Measurements from ENCODE around the gene C6orf52.
"Not testable (repeated sequence)": the region's sequence is repeated elsewhere in the genome, so short reads cannot be mapped to it uniquely, and the experiment has no call there.

C6orf52 gene

DNA sequence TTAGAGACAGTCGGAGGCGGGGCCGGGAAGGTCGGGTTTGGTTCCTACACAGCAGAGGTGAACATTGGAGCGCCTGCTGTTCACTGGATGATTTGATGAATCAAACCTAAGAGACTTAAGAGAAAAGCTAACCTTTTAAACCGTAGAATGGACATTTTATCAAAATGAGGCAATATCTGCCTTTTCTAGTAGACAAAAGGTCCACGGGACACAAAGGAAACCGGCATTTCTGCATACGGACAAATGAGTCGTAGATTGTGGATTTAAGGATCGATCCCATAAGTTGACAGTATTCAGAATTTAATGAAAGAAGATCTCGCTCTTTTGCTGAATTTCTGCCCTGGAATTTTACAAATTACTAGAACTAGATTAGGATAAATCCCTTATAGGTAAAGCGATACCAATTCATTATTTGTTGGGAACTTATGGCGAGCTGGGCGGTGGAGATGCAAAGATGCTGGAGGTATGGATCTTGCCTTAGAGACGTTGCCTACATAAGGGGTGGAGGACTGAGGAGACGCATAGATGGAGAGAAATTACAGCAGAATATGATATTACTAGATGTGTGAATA lies 756 bp upstream of the C6orf52 start:
- DNase-seq = no peak

DNA sequence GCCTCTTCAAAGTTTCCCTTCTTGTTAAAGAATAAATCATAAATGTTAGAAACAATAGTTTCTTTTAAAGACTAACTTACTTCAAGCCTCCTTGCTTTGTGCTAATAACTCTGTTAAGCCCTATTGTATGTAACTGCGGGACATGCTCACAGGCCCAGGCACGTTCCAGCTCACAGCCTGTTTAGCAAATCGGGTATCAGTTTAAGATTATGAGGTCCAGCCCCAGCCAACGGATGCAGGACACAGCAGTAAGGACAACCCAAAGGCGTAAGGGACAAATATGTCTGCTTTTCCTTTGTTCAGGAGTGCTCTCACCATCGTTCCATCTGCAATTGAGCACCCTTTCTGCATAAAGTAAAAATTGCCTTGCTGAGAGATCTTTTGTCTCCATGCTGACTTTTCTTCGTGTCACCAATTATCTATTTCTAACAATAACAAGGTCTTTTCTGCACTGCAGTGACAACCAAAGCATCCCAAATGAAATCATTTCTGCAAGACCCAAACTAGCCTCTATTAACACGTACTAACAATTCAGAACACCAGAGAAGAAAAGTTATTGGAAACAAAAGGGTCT lies 1.4 kb downstream of the C6orf52 start:
- no peak for DNase-seq

DNA sequence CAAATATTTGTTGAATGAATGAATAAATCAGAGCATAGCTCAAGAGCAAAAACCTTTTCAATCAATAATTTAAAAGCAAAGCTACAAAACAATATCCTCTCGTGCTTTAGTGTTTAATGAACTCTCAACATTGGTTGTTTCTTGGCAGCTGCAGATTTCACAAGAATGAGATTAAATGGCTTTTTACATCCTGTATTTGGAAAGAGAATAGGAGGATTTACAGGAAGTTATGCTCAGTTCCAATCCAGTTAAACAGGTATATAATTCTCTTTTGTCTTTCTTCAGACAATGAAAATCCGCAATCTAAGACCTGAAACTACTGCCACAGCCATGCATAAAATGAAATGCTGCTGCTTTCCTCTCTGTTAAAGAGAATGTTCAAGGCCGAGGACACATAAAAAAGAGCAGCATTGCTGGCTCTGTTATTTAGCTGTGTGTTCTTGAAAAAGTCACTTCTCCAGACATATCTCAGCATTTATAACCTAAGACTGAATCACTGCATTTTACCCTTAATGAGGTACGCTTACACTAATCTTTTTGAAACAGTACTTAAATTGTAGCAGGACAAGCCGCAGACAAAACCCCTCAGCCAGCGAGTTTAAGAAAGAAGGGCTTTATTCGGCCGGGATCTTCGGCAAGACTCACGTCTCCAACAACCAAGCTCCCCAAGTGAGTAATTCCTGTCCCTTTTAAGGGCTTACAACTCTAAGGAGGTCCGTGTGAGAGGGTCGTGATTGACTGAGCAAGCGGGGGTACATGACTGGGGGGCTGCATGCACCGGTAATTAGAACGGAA lies 3.6 kb downstream of the C6orf52 start:
- no peak for DNase-seq

DNA sequence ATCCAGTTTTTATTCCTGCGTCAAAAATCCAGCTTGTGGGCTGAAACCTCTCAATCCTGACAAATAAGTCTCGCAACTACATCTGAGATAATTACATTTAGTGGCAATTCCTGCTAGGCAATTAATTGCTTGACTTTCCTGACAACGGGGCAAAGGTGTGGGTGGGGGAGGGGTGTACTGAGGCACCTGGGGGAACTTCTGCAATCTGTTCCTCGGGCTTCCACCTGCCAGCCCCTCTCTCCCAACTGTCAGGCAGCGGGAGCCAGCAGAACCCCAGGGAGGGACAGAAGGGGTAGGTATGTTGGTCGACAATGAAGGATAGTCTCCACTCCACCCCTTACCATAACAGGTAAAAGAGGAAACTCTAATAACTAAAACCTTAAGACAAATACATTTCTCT lies 6.8 kb downstream of the C6orf52 start:
- no peak for DNase-seq

- DNase-seq = no peak
Measured at GRCh38 chr6:10686901-10687300, 7.5 kb downstream of the C6orf52 start.

DNA sequence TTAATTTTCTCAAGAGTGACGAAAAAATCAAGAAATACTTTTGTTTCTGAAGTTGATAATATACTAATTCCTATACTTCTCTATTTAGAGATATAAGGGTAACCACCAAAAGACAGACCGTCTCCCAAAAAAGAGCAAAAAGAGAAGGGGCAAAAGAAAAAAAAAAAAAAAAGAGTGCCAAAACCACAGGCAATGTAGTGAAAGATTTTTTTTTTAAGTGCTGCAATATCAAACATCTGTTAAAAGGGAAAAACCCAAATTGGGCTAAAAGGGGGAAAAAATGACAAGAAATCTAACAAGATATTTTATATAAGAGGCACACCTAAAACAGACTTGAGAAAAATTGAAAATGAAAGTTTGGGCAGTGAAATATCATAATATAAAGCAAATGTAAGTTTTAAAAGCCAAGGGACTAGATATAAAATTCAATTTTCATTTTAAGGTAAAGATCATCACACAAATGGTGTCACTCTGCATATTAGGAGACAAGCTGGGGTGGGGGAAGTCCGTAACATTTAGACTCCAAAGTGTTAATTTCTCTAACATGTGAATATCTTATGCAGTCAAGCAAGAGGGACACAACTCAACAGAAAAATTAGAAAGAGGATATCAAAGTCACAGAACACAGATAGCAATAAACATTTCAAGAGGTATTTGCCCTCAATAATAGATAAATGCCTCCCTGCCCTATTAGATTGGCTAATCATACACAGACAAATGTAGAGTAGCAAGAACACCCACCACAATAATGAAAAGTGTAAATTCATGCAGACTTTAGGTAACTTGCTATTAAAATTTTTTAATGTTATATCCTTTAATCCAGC lies 9.1 kb downstream of the C6orf52 start:
- no peak for DNase-seq

DNA sequence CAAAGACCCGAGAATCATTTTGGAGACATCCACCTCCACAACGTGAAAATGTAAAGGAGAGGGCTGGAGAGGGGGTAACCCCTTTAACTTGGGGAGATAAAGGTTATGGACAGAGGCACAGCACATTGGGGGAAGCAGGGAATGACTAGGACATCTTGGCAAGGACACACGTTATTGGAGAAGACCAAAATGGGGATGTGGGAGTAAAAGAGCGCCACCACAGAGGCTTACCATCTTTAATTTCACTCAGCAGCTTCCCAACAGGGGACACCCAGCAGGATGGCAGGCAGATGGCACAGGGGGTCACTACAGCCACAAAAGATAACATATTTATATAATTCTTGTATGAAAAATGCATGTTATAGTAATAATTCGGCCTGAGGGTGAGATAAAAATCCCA lies 9.8 kb downstream of the C6orf52 start:
- DNase-seq = no peak

DNA sequence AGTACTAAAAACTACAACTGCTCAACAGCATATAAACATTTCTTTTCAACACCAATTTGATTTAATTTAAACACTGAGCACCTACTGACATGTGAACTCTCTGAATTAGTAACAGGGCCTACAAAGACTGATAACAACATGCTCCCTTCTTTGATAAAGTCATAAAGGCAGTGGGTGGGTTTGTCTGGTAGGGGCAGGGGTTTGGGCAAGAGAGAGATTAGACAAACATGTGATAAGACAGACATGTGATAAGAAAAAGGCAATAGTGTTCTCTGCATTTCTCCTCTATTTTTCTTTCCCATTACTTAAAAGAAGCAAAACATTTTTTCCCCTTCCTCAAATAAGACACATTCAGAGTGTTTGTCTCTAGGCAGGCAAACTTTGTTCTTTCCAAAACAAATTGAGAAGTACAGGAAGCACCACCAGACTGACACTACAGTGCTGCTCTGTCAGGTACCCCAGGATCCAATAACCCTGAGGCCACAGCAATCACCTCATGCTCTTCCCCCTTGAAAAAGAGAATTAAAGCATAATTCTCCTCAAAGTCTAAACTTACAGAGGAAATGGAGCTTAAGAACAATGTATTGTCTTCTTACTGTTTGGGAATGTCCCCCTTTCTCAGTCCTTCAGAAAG lies 11.9 kb downstream of the C6orf52 start:
- no peak for DNase-seq

- no peak for DNase-seq
Measured at GRCh38 chr6:10681795-10682194, 12.6 kb downstream of the C6orf52 start.

GRCh38 chr6:10678456-10678855 lies 16.0 kb downstream of the C6orf52 start:
- DNase-seq = no peak

- no peak for DNase-seq
Measured at GRCh38 chr6:10676403-10676802, 18.0 kb downstream of the C6orf52 start.

- no peak for DNase-seq
Measured at GRCh38 chr6:10668126-10668917, 26.1 kb downstream of the C6orf52 start.

- DNase-seq = not testable (repeated sequence)
Measured at GRCh38 chr6:10665595-10665994, 28.8 kb downstream of the C6orf52 start.

DNA sequence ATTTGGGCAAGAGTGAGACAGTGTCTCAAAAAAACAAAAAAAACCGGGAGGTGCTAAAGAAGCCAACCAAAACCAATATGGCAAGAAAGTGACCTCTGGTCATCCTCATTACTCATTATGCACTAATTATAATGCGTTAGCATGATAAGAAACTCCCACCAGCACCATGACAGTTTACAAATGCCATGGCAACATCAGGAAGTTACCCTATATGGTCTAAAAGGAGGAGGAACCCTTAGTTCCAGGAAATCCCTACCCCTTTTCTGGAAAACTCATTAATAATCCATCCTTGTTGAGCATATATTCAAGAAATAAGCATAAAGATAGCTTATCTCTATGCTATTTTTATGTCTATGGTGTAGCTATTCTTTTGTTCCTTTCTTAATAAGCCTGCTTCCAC lies 31.7 kb downstream of the C6orf52 start:
- DNase-seq = no peak

DNA sequence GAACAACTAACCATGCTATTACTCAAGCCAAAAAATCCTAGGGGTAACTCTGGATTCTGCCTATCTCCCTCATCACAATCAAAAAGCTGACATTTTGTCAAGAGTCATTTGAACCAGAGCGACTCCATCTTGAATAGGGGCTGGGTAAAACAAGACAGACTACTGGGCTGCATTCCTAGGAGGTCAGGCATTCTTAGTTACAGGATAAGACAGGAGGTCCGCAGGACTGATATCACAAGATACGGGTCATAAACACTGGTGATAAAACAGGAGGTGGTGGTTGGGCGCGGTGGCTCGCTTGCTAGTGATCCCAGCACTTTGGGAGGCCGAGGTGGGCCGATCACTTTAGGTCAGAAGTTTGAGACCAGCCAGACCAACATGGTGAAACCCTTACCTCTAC lies 32.2 kb downstream of the C6orf52 start:
- DNase-seq = no peak

- DNase-seq = not testable (repeated sequence)
Measured at GRCh38 chr6:10660431-10661191, 33.8 kb downstream of the C6orf52 start.

DNA sequence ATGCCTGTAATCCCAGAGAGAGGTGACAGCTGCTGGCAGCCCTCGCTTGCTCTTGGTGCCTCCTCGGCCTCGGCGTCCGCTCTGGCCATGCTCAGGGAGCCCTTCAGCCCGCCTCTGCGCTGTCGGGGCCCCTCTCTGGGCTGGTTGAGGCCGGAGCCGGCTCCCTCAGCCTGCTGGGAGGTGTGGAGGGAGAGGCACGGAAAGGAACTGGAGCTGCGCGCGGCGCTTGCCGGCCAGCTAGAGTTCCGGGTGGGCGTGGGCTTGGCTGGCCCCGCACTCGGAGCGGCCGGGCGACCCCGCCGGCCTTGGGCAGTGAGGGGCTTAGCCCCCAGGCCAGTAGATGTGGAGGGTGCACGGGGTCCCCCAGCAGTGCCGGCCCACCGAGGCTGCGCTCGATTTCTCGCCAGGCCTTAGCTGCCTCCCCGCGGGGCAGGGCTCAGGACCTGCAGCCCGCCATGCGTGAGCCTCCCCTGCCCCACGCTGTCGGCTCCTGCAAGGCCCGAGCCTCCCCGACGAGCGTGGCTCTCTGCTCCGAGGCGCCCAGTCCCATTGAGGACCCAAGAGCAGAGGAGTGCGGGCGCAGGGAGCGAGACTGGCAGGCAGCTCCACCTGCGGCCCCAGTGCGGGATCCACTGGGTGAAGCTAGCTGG lies 34.6 kb downstream of the C6orf52 start:
- DNase-seq = no peak

DNA sequence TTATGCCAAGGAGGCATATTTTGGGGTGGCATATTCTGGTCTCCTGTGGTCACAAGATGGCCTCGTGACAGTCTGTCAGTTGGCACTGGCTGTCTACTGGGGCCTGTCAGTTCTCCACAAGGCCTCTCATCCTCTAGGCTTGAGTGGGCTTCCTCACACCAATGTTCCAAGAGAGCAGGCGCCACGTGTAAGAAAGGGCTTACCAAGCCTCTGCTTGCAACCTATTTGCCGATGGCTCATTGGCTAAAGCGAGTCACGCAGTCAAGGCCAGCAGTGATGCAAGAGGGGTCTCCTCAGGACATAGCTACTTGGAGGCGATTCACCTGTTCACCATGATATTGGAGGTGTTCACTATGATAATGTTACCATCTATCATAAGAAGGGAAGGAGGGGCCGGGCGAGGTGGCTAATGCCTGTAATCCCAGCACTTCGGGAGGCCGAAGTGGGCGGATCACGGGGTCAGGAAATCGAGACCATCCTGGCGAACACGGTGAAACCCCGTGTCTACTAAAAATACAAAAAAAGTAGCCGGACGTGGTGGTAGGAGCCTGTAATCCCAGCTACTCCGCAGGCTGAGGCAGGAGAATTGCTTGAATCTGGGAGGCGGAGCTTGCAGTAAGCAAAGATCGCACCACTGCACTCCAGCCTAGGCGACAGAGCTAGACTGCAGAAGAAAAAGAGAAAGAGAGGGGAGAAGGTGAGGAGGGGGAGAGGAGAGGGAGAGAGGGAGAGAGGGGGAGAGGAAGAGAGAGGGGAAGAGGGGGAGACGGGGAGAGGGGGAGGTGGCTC lies 35.3 kb downstream of the C6orf52 start:
- no peak for DNase-seq

DNA sequence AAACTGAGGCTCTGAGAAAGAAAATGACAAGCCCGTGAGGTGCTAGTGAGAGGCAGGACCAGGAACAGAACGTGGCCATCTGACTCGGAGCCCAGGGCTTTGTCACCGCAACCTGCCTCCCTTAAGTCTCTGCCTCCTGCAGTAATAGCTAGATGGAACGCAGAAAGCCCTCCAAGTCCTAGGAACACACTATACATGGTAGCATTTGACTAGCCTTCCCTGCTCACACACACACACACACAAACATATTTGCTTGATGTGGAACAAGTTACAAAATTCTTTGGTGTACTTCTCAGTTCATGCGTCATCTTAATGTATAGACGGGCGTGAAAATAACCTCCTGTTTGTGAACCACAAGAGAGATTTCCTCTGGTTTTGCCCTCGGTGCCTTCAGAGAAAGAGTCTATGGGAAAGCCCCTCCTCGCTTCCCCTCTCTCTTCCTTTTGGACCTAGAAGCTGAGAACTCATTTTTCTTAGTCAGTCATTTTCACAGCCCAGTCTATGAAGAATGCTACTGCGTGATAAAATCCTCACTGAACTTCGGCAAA lies 38.8 kb downstream of the C6orf52 start:
- DNase-seq = no peak

- DNase-seq = no peak
Measured at GRCh38 chr6:10644225-10644624, 50.2 kb downstream of the C6orf52 start.
